Measurements from ENCODE around the gene SP2.

The SP2 gene

GRCh38 chr17:47915776-47916398, 19.9 kb downstream of the SP2 start:
- Histone ChIP-seq H4K8ac (ENCODE audit: low read depth, low read length) (no peak overlapping the region), H2AFZ (ENCODE audit: low read length) (no peak overlapping the region), H4K91ac (ENCODE audit: low read depth, low read length, poor library complexity) (no peak overlapping the region), H3K4me3 (ENCODE audit: low read length in 2 of 2) (no peak overlapping the region), H3K9me3 (replicated peaks in 1 of 2; ENCODE audit: control insufficient read depth in 2 of 2, insufficient read depth in 1 of 2, low read depth in 1 of 2, low read length in 2 of 2) (no peaks in the 10 kb centered on the region), H2BK15ac (ENCODE audit: low read length) (no peak overlapping the region), H2BK12ac (ENCODE audit: low read length) (no peak overlapping the region), H3K23ac (ENCODE audit: low read depth, low read length, poor library complexity) (no peak overlapping the region), H3K27me3 (ENCODE audit: control insufficient read depth in 3 of 3, insufficient read depth in 3 of 3, low read depth in 1 of 3, low read length in 3 of 3) (no peaks in the 10 kb centered on the region), H3K4ac (ENCODE audit: low read length) (no peak overlapping the region), H3K27ac (replicated peaks; ENCODE audit: low read length) (no peak overlapping the region), H2BK5ac (ENCODE audit: low read length) (no peak overlapping the region), H3K79me1 (ENCODE audit: low read depth, low read length) (peaks cover 2% of the 10 kb centered on the region), H3K36me3 (replicated peaks in 1 of 2; ENCODE audit: control insufficient read depth in 2 of 2, insufficient read depth in 2 of 2, low read length in 2 of 2) (peaks cover 12 to 41% of the 10 kb centered on the region in 2 donors), H3K4me1 (ENCODE audit: control insufficient read depth in 2 of 2, insufficient read depth in 1 of 2, low read depth in 1 of 2, low read length in 2 of 2) (no peaks in the 10 kb centered on the region), H2AK5ac (ENCODE audit: low read depth, low read length) (no peak overlapping the region), H3K18ac (ENCODE audit: low read length) (no peak overlapping the region), H3K14ac (ENCODE audit: low read length) (no peak overlapping the region), H3K9ac (ENCODE audit: low read depth, low read length, poor library complexity) (no peak overlapping the region), H2BK120ac (ENCODE audit: low read depth, low read length) (no peak overlapping the region), H3K4me2 (ENCODE audit: insufficient read depth, low read length, poor library complexity, severe bottlenecking) (no peak overlapping the region)
- no peak for DNase-seq (ENCODE audit: low spot score)
- WGBS, 2 donors (ENCODE audit: extremely low coverage in 2 of 2, insufficient read length in 2 of 2, insufficient replicate concordance in 1 of 2): no CpG with 5 or more reads among the region's 12 CpGs

GRCh38 chr17:47916489-47917208, 20.6 kb downstream of the SP2 start:
- Histone ChIP-seq H3K27ac (replicated peaks; ENCODE audit: low read length) (no peak overlapping the region), H4K91ac (ENCODE audit: low read depth, low read length, poor library complexity) (no peak overlapping the region), H3K18ac (ENCODE audit: low read length) (no peak overlapping the region), H3K4me3 (ENCODE audit: low read length in 2 of 2) (peak overlapping the region in 1 of 2 donors; percentile 29), H3K23ac (ENCODE audit: low read depth, low read length, poor library complexity) (no peak overlapping the region), H2BK120ac (ENCODE audit: low read depth, low read length) (no peak overlapping the region), H4K8ac (ENCODE audit: low read depth, low read length) (no peak overlapping the region), H3K79me1 (ENCODE audit: low read depth, low read length) (peaks cover 2% of the 10 kb centered on the region), H3K4ac (ENCODE audit: low read length) (no peak overlapping the region), H3K36me3 (replicated peaks in 1 of 2; ENCODE audit: control insufficient read depth in 2 of 2, insufficient read depth in 2 of 2, low read length in 2 of 2) (peaks cover 12 to 45% of the 10 kb centered on the region in 2 donors), H3K4me2 (ENCODE audit: insufficient read depth, low read length, poor library complexity, severe bottlenecking) (no peak overlapping the region), H3K27me3 (ENCODE audit: control insufficient read depth in 3 of 3, insufficient read depth in 3 of 3, low read depth in 1 of 3, low read length in 3 of 3) (no peaks in the 10 kb centered on the region), H2BK12ac (ENCODE audit: low read length) (no peak overlapping the region), H2BK5ac (ENCODE audit: low read length) (no peak overlapping the region), H2AFZ (ENCODE audit: low read length) (no peak overlapping the region), H3K4me1 (ENCODE audit: control insufficient read depth in 2 of 2, insufficient read depth in 1 of 2, low read depth in 1 of 2, low read length in 2 of 2) (no peaks in the 10 kb centered on the region), H2AK5ac (ENCODE audit: low read depth, low read length) (no peak overlapping the region), H3K14ac (ENCODE audit: low read length) (no peak overlapping the region), H2BK15ac (ENCODE audit: low read length) (no peak overlapping the region), H3K9ac (ENCODE audit: low read depth, low read length, poor library complexity) (no peak overlapping the region), H3K9me3 (replicated peaks in 1 of 2; ENCODE audit: control insufficient read depth in 2 of 2, insufficient read depth in 1 of 2, low read depth in 1 of 2, low read length in 2 of 2) (no peaks in the 10 kb centered on the region)
- WGBS, 2 donors (ENCODE audit: extremely low coverage in 2 of 2, insufficient read length in 2 of 2, insufficient replicate concordance in 1 of 2): no CpG with 5 or more reads among the region's 19 CpGs
- DNase-seq (ENCODE audit: low spot score): no peak

DNA sequence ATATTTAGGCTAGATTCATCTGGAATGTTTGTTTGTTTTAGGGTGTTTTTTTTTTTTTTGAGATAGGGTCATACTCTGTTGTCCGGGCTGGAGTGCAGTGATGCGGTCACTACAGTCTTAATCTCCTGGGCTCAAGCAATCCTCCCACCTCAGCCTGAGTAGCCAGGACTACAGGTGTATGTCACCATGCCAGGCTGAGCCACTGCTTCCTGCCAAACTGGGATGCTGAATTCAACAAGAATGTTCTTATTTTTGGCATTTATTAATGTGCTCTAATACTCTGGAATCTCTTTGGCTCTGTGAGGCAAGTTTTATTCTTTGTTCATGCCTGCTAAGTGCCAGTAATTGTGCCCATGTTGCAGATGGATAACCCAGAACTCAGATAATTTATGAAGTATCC, 21.5 kb downstream of the SP2 start:
- Histone ChIP-seq H3K4me3 (ENCODE audit: low read length in 2 of 2) (no peak overlapping the region), H2BK15ac (ENCODE audit: low read length) (no peak overlapping the region), H3K4ac (ENCODE audit: low read length) (no peak overlapping the region), H3K27me3 (ENCODE audit: control insufficient read depth in 3 of 3, insufficient read depth in 3 of 3, low read depth in 1 of 3, low read length in 3 of 3) (no peaks in the 10 kb centered on the region), H3K79me1 (ENCODE audit: low read depth, low read length) (peaks cover 2% of the 10 kb centered on the region), H3K18ac (ENCODE audit: low read length) (no peak overlapping the region), H3K27ac (replicated peaks; ENCODE audit: low read length) (no peak overlapping the region), H4K8ac (ENCODE audit: low read depth, low read length) (no peak overlapping the region), H3K23ac (ENCODE audit: low read depth, low read length, poor library complexity) (no peak overlapping the region), H3K9me3 (replicated peaks in 1 of 2; ENCODE audit: control insufficient read depth in 2 of 2, insufficient read depth in 1 of 2, low read depth in 1 of 2, low read length in 2 of 2) (no peaks in the 10 kb centered on the region), H4K91ac (ENCODE audit: low read depth, low read length, poor library complexity) (no peak overlapping the region), H3K36me3 (replicated peaks in 1 of 2; ENCODE audit: control insufficient read depth in 2 of 2, insufficient read depth in 2 of 2, low read length in 2 of 2) (peaks cover 14 to 54% of the 10 kb centered on the region in 2 donors), H3K9ac (ENCODE audit: low read depth, low read length, poor library complexity) (no peak overlapping the region), H3K4me2 (ENCODE audit: insufficient read depth, low read length, poor library complexity, severe bottlenecking) (no peak overlapping the region), H3K14ac (ENCODE audit: low read length) (no peak overlapping the region), H2AFZ (ENCODE audit: low read length) (no peak overlapping the region), H2AK5ac (ENCODE audit: low read depth, low read length) (no peak overlapping the region), H2BK120ac (ENCODE audit: low read depth, low read length) (no peak overlapping the region), H3K4me1 (ENCODE audit: control insufficient read depth in 2 of 2, insufficient read depth in 1 of 2, low read depth in 1 of 2, low read length in 2 of 2) (no peaks in the 10 kb centered on the region), H2BK5ac (ENCODE audit: low read length) (no peak overlapping the region), H2BK12ac (ENCODE audit: low read length) (no peak overlapping the region)
- no CpG with 5 or more reads among the region's 2 CpGs for WGBS, 2 donors (ENCODE audit: extremely low coverage in 2 of 2, insufficient read length in 2 of 2, insufficient replicate concordance in 1 of 2)
- DNase-seq (ENCODE audit: low spot score): no peak

GRCh38 chr17:47918006-47918405, 22.0 kb downstream of the SP2 start:
- Histone ChIP-seq H2AK5ac (ENCODE audit: low read depth, low read length) (no peak overlapping the region), H3K79me1 (ENCODE audit: low read depth, low read length) (peaks cover 2% of the 10 kb centered on the region), H3K4ac (ENCODE audit: low read length) (no peak overlapping the region), H2BK5ac (ENCODE audit: low read length) (no peak overlapping the region), H2BK12ac (ENCODE audit: low read length) (no peak overlapping the region), H4K8ac (ENCODE audit: low read depth, low read length) (no peak overlapping the region), H3K27ac (replicated peaks; ENCODE audit: low read length) (no peak overlapping the region), H3K4me2 (ENCODE audit: insufficient read depth, low read length, poor library complexity, severe bottlenecking) (no peak overlapping the region), H2BK15ac (ENCODE audit: low read length) (no peak overlapping the region), H3K27me3 (ENCODE audit: control insufficient read depth in 3 of 3, insufficient read depth in 3 of 3, low read depth in 1 of 3, low read length in 3 of 3) (no peaks in the 10 kb centered on the region), H3K9me3 (replicated peaks in 1 of 2; ENCODE audit: control insufficient read depth in 2 of 2, insufficient read depth in 1 of 2, low read depth in 1 of 2, low read length in 2 of 2) (no peaks in the 10 kb centered on the region), H3K23ac (ENCODE audit: low read depth, low read length, poor library complexity) (no peak overlapping the region), H2AFZ (ENCODE audit: low read length) (no peak overlapping the region), H3K9ac (ENCODE audit: low read depth, low read length, poor library complexity) (no peak overlapping the region), H4K91ac (ENCODE audit: low read depth, low read length, poor library complexity) (no peak overlapping the region), H3K4me3 (ENCODE audit: low read length in 2 of 2) (no peak overlapping the region), H2BK120ac (ENCODE audit: low read depth, low read length) (no peak overlapping the region), H3K14ac (ENCODE audit: low read length) (no peak overlapping the region), H3K4me1 (ENCODE audit: control insufficient read depth in 2 of 2, insufficient read depth in 1 of 2, low read depth in 1 of 2, low read length in 2 of 2) (no peaks in the 10 kb centered on the region), H3K36me3 (replicated peaks in 1 of 2; ENCODE audit: control insufficient read depth in 2 of 2, insufficient read depth in 2 of 2, low read length in 2 of 2) (peaks cover 16 to 58% of the 10 kb centered on the region in 2 donors), H3K18ac (ENCODE audit: low read length) (no peak overlapping the region)
- no CpG with 5 or more reads among the region's 2 CpGs for WGBS, 2 donors (ENCODE audit: extremely low coverage in 2 of 2, insufficient read length in 2 of 2, insufficient replicate concordance in 1 of 2)
- DNase-seq (ENCODE audit: low spot score): no peak
